Measurements from ENCODE around the gene RUNX2.

The RUNX2 gene

GRCh38 chr6:45653117-45653883, 325.2 kb downstream of the RUNX2 start:
- Mint-ChIP-seq H3K27ac (no peak overlapping the region), H3K36me3 (ENCODE audit: low read depth) (no peaks in the 10 kb centered on the region), H3K4me1 (ENCODE audit: low read depth) (peaks cover 10% of the 10 kb centered on the region), H3K27me3 (no peaks in the 10 kb centered on the region), H3K4me3 (no peak overlapping the region), H3K9me3 (peaks cover 2% of the 10 kb centered on the region)
- no peak for DNase-seq

GRCh38 chr6:45654673-45655072, 326.5 kb downstream of the RUNX2 start:
- DNase-seq = no peak
- no peak overlapping the region for H3K4me3 Mint-ChIP-seq
- peaks cover 2% of the 10 kb centered on the region for H3K9me3 Mint-ChIP-seq
- peaks cover 20% of the 10 kb centered on the region for H3K4me1 Mint-ChIP-seq (ENCODE audit: low read depth)
- H3K36me3 Mint-ChIP-seq (ENCODE audit: low read depth) = no peaks in the 10 kb centered on the region
- peaks cover 3% of the 10 kb centered on the region for H3K27me3 Mint-ChIP-seq
- H3K27ac Mint-ChIP-seq = no peak overlapping the region

GRCh38 chr6:45655745-45656476, 327.8 kb downstream of the RUNX2 start:
- H3K36me3 Mint-ChIP-seq (ENCODE audit: low read depth) = no peaks in the 10 kb centered on the region
- no peak overlapping the region for H3K4me3 Mint-ChIP-seq
- H3K27ac Mint-ChIP-seq = no peak overlapping the region
- no peak for DNase-seq
- H3K9me3 Mint-ChIP-seq = peaks cover 2% of the 10 kb centered on the region
- peaks cover 3% of the 10 kb centered on the region for H3K27me3 Mint-ChIP-seq
- peaks cover 28% of the 10 kb centered on the region for H3K4me1 Mint-ChIP-seq (ENCODE audit: low read depth)

GRCh38 chr6:45657226-45657625, 329.1 kb downstream of the RUNX2 start:
- Mint-ChIP-seq H3K4me1 (ENCODE audit: low read depth) (peaks cover 28% of the 10 kb centered on the region), H3K36me3 (ENCODE audit: low read depth) (no peaks in the 10 kb centered on the region), H3K27ac (no peak overlapping the region), H3K4me3 (no peak overlapping the region), H3K9me3 (peaks cover 2% of the 10 kb centered on the region), H3K27me3 (peaks cover 8% of the 10 kb centered on the region)
- DNase-seq = no peak

- Mint-ChIP-seq H3K36me3 (ENCODE audit: low read depth) (no peaks in the 10 kb centered on the region), H3K27me3 (peaks cover 15% of the 10 kb centered on the region), H3K4me3 (no peak overlapping the region), H3K4me1 (ENCODE audit: low read depth) (peaks cover 28% of the 10 kb centered on the region), H3K9me3 (peaks cover 2% of the 10 kb centered on the region), H3K27ac (no peak overlapping the region)
- DNase-seq = no peak
Observed at GRCh38 chr6:45658400-45658799, 330.3 kb downstream of the RUNX2 start.

GRCh38 chr6:45658958-45659357, 330.8 kb downstream of the RUNX2 start:
- DNase-seq = no peak
- Mint-ChIP-seq H3K4me1 (ENCODE audit: low read depth) (peaks cover 32% of the 10 kb centered on the region), H3K4me3 (no peak overlapping the region), H3K9me3 (peaks cover 2% of the 10 kb centered on the region), H3K36me3 (ENCODE audit: low read depth) (no peaks in the 10 kb centered on the region), H3K27ac (no peak overlapping the region), H3K27me3 (peaks cover 18% of the 10 kb centered on the region)

- DNase-seq = no peak
- Mint-ChIP-seq H3K36me3 (ENCODE audit: low read depth) (no peaks in the 10 kb centered on the region), H3K9me3 (peaks cover 2% of the 10 kb centered on the region), H3K27me3 (peaks cover 28% of the 10 kb centered on the region), H3K4me3 (no peak overlapping the region), H3K27ac (no peak overlapping the region), H3K4me1 (ENCODE audit: low read depth) (peaks cover 52% of the 10 kb centered on the region)
Observed at GRCh38 chr6:45661661-45662060, 333.5 kb downstream of the RUNX2 start.

GRCh38 chr6:45663251-45664221, 335.4 kb downstream of the RUNX2 start:
- Mint-ChIP-seq H3K4me1 (ENCODE audit: low read depth) (peaks cover 42% of the 10 kb centered on the region), H3K36me3 (ENCODE audit: low read depth) (no peaks in the 10 kb centered on the region), H3K27ac (peak overlapping the region; percentile 37), H3K27me3 (peaks cover 28% of the 10 kb centered on the region), H3K9me3 (no peaks in the 10 kb centered on the region), H3K4me3 (peak overlapping the region; percentile 53)
- peak; percentile 75 for DNase-seq

GRCh38 chr6:45664707-45665106, 336.6 kb downstream of the RUNX2 start:
- Mint-ChIP-seq H3K9me3 (no peaks in the 10 kb centered on the region), H3K27me3 (peaks cover 26% of the 10 kb centered on the region), H3K4me3 (no peak overlapping the region), H3K4me1 (ENCODE audit: low read depth) (peaks cover 32% of the 10 kb centered on the region), H3K36me3 (ENCODE audit: low read depth) (no peaks in the 10 kb centered on the region), H3K27ac (no peak overlapping the region)
- no peak for DNase-seq

GRCh38 chr6:45665859-45666258, 337.7 kb downstream of the RUNX2 start:
- no peaks in the 10 kb centered on the region for H3K36me3 Mint-ChIP-seq (ENCODE audit: low read depth)
- peaks cover 26% of the 10 kb centered on the region for H3K27me3 Mint-ChIP-seq
- H3K27ac Mint-ChIP-seq = no peak overlapping the region
- DNase-seq = no peak
- H3K4me3 Mint-ChIP-seq = no peak overlapping the region
- H3K9me3 Mint-ChIP-seq = no peaks in the 10 kb centered on the region
- H3K4me1 Mint-ChIP-seq (ENCODE audit: low read depth) = peaks cover 24% of the 10 kb centered on the region

GRCh38 chr6:45666846-45667245, 338.7 kb downstream of the RUNX2 start:
- DNase-seq = no peak
- no peaks in the 10 kb centered on the region for H3K9me3 Mint-ChIP-seq
- no peaks in the 10 kb centered on the region for H3K36me3 Mint-ChIP-seq (ENCODE audit: low read depth)
- H3K27me3 Mint-ChIP-seq = peaks cover 21% of the 10 kb centered on the region
- H3K4me3 Mint-ChIP-seq = no peak overlapping the region
- no peak overlapping the region for H3K27ac Mint-ChIP-seq
- peaks cover 24% of the 10 kb centered on the region for H3K4me1 Mint-ChIP-seq (ENCODE audit: low read depth)

- Mint-ChIP-seq H3K9me3 (no peaks in the 10 kb centered on the region), H3K4me1 (ENCODE audit: low read depth) (peaks cover 24% of the 10 kb centered on the region), H3K27me3 (peaks cover 21% of the 10 kb centered on the region), H3K4me3 (no peak overlapping the region), H3K36me3 (ENCODE audit: low read depth) (no peaks in the 10 kb centered on the region), H3K27ac (no peak overlapping the region)
- no peak for DNase-seq
Observed at GRCh38 chr6:45667300-45667699, 339.2 kb downstream of the RUNX2 start.

- no peaks in the 10 kb centered on the region for H3K36me3 Mint-ChIP-seq (ENCODE audit: low read depth)
- no peak for DNase-seq
- H3K9me3 Mint-ChIP-seq = no peaks in the 10 kb centered on the region
- peaks cover 24% of the 10 kb centered on the region for H3K4me1 Mint-ChIP-seq (ENCODE audit: low read depth)
- H3K4me3 Mint-ChIP-seq = no peak overlapping the region
- peaks cover 17% of the 10 kb centered on the region for H3K27me3 Mint-ChIP-seq
- no peak overlapping the region for H3K27ac Mint-ChIP-seq
Observed at GRCh38 chr6:45667766-45668165, 339.6 kb downstream of the RUNX2 start.

- H3K36me3 Mint-ChIP-seq (ENCODE audit: low read depth) = no peaks in the 10 kb centered on the region
- no peak overlapping the region for H3K4me3 Mint-ChIP-seq
- H3K9me3 Mint-ChIP-seq = no peaks in the 10 kb centered on the region
- H3K27me3 Mint-ChIP-seq = peaks cover 13% of the 10 kb centered on the region
- no peak overlapping the region for H3K27ac Mint-ChIP-seq
- DNase-seq = no peak
- peaks cover 22% of the 10 kb centered on the region for H3K4me1 Mint-ChIP-seq (ENCODE audit: low read depth)
Observed at GRCh38 chr6:45668705-45669104, 340.6 kb downstream of the RUNX2 start.
